ENCODE results near the gene ZKSCAN3.
A peak's percentile ranks its signal among the peaks of the same experiment; 100 is the strongest.
"Not testable (repeated sequence)": the region's sequence is repeated elsewhere in the genome, so short reads cannot be mapped to it uniquely, and the experiment has no call there.

The ZKSCAN3 gene

DNA sequence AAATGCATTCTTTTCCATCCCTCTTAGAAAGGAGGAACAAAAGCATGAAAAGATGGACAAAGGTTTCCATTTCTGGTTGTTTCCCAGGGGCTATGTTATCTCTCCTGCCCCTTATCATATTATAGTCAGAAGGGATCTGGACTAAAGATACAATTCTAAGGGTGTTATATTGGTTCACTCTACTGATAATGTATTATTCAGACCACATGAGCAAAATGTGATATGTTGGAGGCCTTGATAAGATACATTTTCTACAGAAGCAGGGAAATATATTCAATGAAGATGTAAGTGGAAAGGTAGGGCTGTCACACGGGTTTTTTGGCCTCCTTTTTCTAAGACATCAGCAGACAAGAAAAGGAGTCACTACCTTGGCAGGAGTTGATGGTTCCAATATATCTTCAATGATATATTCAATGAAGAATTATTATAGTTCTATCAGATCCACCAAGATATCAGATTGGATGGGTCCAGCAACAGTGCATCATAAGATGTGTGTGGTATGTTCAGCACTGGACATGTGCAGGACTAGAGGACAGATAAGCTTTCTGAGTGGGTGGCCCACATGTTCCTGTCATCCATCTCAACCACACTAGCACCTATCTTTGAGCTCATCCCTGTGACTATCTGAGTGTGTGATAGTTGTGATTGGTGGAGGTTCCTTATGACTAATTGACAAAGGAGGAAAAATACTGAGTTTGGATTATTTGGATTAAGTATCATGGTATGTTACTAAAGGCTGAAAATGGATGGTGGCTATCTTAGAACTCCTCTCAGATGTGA is 5.7 kb upstream of the ZKSCAN3 start:
- no peak for DNase-seq

DNA sequence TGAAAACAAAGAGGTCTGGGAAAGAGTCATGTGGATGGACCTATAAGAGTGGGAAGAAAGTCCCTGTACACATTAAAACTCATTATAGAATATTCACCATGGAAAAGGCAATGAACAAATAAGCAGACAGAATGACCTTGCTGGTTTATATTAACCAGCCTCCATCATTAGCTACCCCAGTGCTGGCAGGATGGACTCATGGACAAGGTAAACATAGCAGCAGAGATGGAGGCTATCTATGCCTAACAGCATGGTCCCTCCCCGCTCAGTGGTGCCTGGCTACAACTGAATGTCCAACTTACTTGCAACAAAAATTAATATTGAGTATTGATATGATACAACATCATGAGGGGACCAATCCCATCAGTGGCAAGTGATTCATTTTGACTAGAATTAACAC is 4.5 kb upstream of the ZKSCAN3 start:
- no peak for DNase-seq

DNA sequence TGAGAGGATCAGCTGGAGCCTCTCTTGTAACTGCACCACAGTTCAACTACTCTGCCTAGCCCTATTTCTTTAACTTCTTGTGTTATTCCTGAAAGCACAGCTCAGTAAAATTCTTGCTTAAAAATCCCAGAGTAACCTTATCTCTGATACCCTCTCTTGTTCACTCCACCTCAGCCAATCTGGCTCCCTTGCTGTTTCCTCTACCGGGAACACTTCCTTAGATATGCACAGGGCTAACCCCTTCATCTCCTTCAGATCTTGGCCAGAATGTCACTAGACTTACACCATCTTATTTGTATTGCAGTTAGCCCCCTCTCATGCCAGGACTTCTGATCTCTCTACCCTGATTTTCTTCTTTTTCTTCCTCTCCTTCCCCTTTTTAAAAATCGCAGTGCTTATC is 2.6 kb upstream of the ZKSCAN3 start:
- DNase-seq: no peak

DNA sequence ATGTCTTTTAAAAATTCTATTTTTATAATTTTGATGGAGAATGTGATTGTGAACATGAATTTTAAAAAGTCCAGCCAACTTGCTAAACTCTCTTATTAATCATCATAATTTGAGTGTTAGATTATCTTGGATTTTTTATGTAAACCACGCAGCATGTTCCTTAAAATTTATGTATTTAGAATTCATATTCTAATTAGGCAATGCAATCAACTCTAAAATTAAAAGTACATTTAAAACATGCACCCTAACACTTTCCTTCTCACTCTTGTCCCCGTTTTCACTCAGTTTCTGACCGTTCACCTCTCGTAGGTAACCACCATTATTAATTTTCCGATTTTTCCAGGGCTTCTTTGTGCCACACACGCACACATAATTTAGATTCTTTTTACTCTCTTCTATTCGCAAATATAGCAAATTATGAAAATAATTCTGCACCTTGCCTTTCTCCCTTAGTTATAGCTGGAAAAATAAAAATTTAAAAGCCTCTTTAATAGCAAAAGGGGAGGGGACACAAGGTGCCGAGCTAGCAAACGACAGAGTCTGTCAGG is 329 bp upstream of the ZKSCAN3 start:
- DNase-seq: no peak

DNA sequence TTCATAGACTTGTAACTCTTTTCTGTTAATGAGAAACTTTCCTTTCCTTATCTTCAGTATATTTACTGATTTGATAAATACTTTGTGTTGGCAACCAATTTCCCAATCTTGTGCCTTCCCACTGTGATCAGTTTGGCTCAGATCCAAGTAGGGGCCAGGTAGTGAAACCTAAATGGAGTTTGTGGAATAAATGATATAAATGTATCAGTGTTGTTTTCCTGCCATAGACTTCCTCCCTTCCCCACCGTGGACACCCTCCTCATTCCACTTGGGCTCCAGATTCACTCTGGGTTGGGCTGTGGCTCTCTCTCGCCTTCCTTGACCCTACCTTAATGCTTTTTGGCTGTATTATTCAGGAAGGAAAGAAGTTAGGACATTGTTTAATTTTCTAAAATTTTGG is 1.3 kb downstream of the ZKSCAN3 start:
- no peak for DNase-seq

DNA sequence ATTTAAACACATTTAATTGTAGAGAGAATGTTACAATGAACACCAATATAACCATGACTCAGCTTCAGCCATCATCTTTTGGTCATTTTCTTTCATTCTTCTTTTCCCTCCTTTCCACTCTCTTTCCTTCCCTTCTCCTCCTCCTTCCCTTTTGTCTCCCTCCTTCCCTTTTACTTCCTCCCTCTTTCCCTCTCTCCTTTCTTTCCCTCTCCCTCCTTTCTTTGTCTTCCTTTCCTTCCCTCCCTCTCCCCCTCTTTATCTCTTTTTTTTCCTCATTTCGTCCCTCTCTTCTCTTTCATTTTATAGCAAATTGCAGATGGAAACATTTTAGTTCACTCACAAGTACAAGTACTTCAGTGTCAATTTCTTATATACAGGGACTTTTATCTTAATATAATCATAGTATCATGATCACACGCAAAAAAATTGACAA is 1.8 kb downstream of the ZKSCAN3 start:
- no peak for DNase-seq

DNA sequence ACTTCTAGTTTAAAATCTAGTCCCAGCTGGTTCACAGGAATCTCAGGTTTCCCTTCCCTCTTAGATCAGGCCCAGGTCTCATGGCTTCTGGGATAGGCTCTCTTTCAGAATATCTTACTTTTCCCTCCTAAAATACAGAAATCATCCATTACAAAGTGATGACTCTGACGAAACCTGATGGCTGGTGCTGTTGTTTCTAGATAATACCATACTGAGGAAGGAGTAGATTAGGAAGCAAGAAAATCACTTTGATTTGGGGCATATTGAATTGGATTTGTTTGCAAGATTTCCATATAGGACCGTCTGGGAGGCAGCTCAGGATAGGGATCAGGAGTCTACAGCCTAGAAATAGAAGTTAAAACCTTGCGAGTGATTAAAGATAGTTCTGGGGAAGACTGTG is 3.6 kb downstream of the ZKSCAN3 start:
- no peak for DNase-seq

DNA sequence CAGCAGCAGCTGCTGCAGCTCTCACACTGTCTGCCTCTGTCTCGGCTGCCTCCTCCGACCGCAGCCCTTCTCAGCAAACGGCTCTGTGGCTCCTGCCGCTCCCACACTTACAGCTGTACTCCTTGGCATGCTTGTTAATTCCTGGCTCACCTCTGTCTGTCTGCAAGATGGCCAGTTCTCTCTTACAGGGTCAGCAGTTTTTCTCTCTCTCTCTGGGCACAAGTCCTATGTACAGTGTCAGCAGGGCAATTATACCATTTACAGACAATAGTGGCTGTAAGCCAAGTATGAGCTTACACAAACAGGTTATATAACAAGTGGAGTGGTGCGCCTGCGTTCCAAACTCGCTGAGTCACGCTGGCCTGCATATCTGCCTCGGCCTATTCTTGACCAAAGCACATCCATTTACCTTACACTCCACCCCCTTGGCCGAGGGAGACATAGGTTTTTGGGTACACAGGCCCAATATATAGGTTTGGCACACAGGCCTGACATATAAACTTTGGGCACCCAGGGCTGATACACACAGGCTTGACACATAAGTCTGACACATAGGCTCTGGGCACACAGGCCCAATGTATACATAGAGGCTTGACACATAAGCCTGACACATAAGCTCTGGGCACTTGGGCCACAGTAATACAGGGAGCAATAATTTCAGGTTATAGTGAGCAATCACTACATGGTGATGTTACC is 4.4 kb downstream of the ZKSCAN3 start:
- DNase-seq: no peak

DNA sequence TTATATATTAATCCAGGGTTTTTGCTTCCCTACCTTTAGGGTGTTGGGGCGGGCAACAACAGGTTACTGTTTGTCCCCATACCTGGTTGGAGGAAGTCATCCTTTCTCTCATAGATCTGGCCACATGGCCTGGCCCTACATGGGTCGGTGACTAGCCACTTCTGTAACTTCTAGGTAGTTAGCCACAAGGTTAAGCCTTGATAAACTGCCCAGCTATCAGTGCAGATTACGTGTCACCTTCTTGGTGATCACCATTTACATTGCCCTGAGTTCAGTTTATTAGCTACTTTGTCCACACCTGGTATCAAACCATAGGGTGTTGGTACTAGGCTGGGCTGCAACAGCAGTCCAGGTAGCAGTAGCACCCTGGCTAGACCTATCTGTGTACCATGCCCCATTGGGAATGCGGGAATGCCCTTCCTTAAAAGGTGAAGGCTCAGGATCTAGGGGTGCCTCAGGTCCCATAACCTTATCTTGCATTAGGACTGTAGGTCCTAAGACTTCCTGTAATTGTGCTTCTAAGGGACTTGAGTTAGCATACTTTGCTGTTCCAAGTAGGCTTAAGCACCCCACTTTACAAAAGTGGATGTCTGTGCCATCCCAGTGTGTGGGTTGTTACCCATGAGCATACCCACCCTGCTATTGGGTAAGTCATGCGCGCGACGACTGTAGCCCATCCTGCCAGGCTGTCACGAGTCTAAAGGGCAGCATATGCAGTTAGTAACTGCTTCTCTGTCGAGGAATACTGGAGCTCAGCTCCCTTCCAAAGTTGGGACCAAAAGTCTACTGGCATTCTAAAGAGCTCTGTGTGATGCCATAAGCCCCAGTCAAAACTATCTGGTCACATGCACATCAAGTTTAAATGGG is 5.2 kb downstream of the ZKSCAN3 start:
- DNase-seq: no peak

DNA sequence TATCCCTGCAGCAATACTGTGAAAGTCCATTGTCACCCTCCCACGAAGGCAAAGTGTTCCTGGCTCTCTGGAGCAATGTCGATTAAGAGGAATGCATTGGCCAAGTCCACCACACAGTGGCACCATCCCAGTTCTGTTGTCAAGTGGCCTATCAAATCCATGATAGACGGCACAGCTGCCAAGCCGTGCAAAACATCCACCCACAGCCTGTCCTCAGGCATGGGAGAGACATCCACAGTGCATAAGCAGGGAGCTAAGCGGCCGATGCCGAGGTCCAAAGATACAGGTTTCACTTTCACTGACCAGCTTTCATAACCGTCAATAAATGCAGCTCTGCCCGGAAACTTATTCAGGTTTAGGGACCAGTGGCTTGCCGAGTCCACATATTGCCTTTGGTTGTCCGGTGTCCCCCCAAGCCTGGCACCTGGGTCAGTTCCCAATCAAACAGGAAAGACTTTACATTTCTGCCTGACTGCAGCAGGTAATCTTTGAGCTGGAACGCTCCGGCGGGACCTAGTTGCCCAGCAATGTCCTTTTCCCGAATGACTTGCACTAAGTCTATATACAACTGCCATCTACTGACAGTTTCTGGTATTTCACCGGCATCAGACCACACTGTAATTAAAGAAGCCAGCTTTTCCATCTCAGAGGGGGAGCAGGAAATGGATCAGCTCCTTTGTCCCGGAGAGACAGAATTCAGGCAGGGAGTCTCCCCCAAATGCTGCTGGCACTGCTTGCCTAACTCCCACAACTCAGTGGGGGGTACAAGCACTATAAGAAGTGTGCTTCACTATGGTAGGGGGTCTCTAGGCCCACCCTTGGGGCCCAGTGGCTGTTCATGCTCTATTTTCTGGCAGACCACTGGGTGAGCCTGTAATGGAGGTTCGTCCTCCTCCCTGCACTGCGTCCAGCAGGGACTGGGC is 6.3 kb downstream of the ZKSCAN3 start:
- peak; percentile 72 to 85 for DNase-seq

DNA sequence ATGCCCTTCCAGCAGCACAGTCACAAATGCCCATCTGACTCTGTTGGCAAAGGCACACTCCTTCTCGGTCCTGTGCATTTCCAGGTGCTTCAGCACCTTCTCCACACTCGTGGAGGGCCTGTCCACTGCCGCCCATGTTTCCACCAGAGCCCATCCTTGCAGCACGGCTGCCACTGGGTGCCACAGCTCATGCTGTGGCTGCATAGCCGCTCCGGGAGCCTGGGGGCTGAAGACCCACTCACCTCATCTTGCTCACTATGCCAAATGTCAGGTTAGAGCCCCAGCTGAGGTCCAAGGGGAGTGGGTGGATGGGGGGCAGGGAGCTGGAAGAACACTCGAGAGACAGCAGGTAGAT is 6.9 kb downstream of the ZKSCAN3 start:
- no peak for DNase-seq

DNA sequence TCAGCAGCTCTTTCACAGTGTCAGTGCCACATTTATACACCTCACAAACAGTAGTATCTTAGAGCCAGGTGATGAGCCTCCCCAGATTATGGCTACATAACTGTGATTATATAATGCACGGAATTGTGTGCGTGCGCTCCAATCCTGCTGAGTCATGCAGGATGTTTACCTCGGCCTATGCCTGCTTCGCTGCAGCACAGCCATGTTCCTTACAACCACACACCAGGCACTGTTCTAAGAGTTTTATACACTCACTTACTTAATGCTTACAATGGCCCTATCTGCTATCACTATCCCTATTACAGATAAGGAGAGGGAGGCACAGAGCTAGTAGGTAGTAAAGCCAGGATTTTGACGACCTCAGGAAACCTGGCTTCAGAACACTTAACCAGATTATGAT is 7.3 kb downstream of the ZKSCAN3 start:
- DNase-seq: no peak

DNA sequence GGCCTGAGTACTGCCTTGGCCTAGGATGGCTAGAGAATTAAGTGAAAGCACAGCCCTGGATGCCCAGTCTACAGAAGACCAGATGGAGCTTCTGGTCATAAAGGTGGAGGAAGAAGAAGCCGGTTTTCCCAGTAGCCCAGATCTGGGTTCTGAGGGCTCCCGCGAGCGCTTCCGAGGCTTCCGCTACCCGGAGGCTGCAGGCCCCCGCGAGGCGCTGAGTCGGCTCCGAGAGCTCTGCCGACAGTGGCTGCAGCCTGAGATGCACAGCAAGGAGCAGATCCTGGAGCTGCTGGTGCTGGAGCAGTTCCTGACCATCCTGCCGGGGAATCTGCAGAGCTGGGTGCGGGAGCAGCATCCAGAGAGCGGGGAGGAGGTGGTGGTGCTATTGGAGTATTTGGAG is 9.8 kb downstream of the ZKSCAN3 start:
- DNase-seq: not testable (repeated sequence)

DNA sequence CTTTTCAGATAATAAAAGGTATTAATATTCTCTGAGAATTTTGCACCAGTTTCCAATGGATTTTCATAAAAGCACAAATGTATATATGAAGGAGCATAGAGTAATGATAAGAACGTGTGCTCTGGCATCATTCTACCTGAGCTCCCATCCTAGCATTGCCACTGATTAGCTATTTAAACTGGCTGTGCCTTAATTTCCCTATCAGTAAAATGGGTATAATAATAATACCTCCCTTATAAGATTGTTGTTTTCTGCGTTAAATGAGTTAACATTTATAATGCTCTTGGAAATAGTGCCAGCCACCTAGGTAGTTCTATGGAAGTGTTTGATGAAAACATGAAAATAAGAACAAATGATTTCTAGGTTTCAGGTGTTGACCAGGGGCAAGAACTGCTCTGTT is 11.2 kb downstream of the ZKSCAN3 start:
- no peak for DNase-seq

DNA sequence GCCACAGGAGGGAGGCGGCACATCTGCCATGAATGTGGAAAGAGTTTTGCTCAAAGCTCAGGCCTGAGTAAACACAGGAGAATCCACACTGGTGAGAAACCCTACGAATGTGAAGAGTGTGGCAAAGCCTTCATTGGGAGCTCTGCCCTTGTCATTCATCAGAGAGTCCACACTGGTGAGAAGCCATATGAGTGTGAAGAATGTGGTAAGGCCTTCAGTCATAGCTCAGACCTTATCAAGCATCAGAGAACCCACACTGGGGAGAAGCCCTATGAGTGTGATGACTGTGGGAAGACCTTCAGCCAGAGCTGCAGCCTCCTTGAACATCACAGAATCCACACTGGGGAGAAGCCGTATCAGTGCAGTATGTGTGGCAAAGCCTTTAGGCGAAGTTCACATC is 15.8 kb downstream of the ZKSCAN3 start:
- not testable (repeated sequence) for DNase-seq

DNA sequence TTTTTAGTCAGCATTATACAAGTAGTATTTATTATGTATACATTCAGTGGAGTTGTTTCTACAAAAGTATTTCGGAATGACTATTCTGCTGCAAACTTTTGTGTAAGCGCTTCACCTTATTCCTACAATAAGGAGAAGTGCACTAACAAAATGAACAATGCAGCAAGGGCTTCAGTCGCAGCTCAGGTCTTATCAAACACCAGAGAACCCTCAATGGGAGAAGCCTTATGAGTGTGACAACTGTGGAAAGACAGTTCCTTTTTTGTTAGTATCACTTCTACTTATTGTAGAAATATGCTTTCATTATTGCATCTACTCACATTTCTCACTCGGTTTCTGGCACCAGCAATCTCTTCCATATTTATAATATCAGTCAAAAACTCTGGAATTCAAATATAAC is 18.8 kb downstream of the ZKSCAN3 start:
- DNase-seq: no peak

DNA sequence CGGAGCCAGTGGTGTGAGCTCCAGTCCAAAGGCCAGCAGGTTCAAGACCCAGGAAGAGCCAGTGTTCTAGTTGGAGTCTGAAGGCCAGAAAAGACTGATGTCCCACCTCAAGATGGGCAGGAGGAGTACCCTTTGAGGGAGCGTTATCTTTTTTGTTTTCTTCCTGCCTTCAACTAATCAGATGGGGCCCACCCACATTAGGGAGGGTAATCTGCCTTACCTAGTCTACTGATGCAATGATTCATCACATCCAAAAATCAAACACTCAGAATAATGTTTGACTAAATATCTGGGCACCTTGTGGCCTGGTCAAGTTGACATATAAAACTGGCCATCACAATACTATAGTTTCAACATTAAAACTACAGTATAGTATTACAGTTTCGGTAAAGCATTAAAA is 19.7 kb downstream of the ZKSCAN3 start:
- no peak for DNase-seq

DNA sequence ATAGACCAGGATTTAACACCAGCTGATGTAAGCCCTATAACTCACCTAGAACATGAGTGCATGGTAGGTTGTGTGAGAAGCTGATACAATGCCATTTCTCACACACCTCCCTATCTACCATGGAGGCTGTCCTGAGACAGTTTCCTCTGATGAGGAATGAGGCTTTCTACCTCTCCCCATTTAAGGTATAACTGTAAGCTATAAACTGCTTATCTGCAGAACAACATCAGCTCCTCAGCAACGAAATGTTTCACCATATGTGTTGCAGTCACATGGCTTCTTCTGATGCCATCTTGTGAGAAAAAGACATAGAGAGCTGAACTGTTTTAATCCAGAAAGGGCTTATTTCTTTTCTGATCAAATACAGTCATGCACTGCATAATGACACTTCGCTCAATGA is 20.7 kb downstream of the ZKSCAN3 start:
- no peak for DNase-seq

DNA sequence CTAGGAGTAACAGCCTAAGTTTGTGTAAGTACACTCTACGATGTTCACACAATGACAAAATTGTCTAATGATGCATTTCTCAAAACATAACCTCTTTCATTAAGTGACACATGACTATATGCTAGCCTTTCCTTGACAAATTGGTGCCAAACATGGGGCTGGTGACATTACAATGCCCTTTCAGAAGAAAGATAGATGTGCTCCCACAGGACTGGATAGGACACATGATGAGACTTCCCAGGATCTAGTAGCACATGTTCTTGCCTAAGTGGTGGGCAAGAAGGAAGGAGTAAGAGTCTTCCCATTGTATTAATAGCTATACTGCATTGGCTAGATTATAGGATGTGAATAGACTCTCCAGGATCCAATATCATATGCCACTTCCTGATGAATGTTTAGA is 21.5 kb downstream of the ZKSCAN3 start:
- DNase-seq: no peak

DNA sequence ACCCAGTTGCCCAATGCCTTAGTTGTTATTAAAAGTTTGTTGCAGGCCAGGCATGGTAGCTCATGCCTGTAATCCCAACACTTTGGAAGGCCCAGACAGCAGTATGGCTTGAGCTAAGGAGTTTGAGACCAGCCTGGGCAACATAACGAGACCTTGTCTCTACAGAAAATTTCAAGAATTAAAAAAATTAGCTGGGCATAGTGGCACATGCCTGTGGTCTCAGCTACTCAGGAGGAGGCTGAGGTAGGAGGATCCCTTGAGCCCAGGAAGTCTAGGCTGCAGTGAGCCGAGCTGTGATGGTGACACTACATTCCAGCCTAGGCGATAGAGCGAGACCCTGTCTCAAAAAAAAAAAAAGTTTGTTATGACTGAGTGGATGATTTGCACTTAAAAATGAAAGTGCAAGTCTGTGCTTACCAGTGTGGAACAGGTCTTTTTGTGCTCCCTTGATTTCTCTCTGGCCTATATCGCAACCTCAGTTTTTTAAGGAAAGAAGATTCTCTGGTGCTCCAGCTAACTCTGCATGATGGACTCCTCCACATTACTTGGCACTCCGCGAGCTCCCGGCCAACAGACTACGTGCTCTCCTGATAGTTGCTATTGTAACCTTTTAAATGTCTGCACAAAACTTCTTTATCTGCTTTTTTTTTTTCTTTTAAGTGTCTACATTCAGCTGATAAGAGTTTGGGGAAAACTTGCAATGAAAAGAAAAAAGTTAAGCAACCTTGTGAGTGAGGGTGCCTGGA is 22.1 kb downstream of the ZKSCAN3 start:
- DNase-seq: no peak

DNA sequence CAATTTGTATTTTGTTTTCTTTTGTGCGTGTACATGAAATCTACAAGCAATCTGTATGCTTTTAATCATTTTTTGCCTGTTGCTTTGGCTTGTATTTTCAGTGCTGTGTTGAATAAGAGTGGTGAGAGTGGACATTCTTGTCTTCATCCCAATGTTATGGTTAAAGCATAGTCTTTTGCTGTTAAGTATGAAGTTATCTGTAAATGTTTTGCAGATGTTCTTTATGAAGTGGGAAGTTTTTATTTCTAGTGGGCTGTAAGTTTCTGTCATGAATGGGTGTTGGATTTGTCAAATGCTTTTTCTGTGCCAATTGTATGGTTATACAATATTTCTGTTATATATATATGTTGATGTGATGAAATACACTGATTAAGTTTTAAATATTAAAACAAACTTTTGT is 24.2 kb downstream of the ZKSCAN3 start:
- DNase-seq: no peak

DNA sequence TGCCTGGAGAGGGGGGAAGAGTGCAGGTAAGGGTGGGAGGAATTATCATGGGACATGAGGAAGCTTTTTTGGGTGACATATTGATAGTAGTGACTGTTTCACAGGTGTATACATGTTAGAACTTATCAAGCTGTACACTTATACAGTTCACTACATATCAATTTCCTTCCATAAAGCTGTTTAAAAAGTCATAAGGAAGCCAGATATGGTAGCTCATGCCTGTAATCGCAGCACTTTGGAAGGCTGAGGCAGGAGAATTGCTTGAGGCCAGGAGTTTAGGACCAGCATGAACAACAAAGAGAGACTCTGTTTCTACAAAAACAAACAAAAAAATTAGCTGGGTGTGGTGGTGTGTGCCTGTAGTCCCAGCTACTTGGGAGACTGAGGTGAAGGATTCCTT is 28.1 kb downstream of the ZKSCAN3 start:
- no peak for DNase-seq
